H1 (cell line): ENCODE results near the gene C6orf58. TPM values are rescaled to one million over a fixed set of nuclear protein-coding genes. Genes with fewer than 3 reads are reported as not detected.

Experiments used
- CTCF ChIA-PET: fragments of 300-600 bp; sonication (Branson Sonifier 250); formaldehyde crosslinking; loops from one replicate; lab custom pipeline; 2021; ENCODE audit not compliant: partially characterized antibody; lab: Charles Lee
- POLR2A ChIA-PET: fragments of 300-600 bp; sonication (Branson Sonifier 250); formaldehyde crosslinking; loops from one replicate; lab custom pipeline; 2021; ENCODE audit warnings: inconsistent platforms; ENCODE audit not compliant: partially characterized antibody; lab: Charles Lee
- DNase-seq, 2 experiments: peaks; one replicate each; pipeline versions ENCODE4 v3.0.0 to v3.0.0-alpha.2; 2010 to 2022; ENCODE audit warnings: low spot score in 2 of 2, low read depth in 1 of 2, mixed read lengths in 1 of 2
- FAIRE-seq: peaks from 2 replicates; lab custom pipeline; 2011; peaks lifted over from hg19 to GRCh38; lab: Jason Lieb, UNC
- H2AFZ ChIP-seq: 2 replicates; pipeline ENCODE4 v1.8.1; 2012; ENCODE audit warnings: low read length, inconsistent platforms
- H2AK5ac ChIP-seq: 2 replicates; pipeline ENCODE4 v1.6.1; 2013; ENCODE audit warnings: low read depth, low read length
- H2BK120ac ChIP-seq: replicated peaks from 2 replicates; pipeline ENCODE3; 2013; ENCODE audit warnings: low read depth, low read length, inconsistent platforms
- H2BK12ac ChIP-seq: 2 replicates; pipeline ENCODE4 v1.6.1; 2013; ENCODE audit warnings: low read depth, low read length
- H2BK15ac ChIP-seq: 2 replicates; pipeline ENCODE4 v1.6.1; 2013; ENCODE audit warnings: low read length
- H2BK20ac ChIP-seq: 2 replicates; pipeline ENCODE4 v1.6.1; 2013; ENCODE audit warnings: low read length
- H2BK5ac ChIP-seq: 2 replicates; pipeline ENCODE4 v1.6.1; 2013; ENCODE audit warnings: low read depth, low read length
- H3K14ac ChIP-seq: 2 replicates; pipeline ENCODE4 v1.6.1; 2013; ENCODE audit warnings: inconsistent platforms; ENCODE audit not compliant: insufficient read length
- H3K18ac ChIP-seq: 2 replicates; pipeline ENCODE4 v1.6.1; 2013; ENCODE audit warnings: low read length; ENCODE audit errors: extremely low read depth
- H3K23ac ChIP-seq: 2 replicates; pipeline ENCODE4 v1.6.1; 2013; ENCODE audit warnings: inconsistent platforms; ENCODE audit not compliant: insufficient read length
- H3K23me2 ChIP-seq: 2 replicates; pipeline ENCODE4 v1.6.1; 2013; ENCODE audit warnings: low read depth, low read length
- H3K27ac ChIP-seq: 2 replicates; pipeline ENCODE4 v1.6.1; 2011; ENCODE audit warnings: low read depth, low read length, inconsistent platforms
- H3K27me3 ChIP-seq, 4 experiments: replicated peaks in 1 of 4; 1 replicate in 1 of 4; 2 replicates in 3 of 4; pipeline versions ENCODE4 v1.6.1 to v1.8.1; 2011 to 2013; ENCODE audit warnings: low read length in 3 of 4, mild to moderate bottlenecking in 3 of 4, inconsistent platforms in 2 of 4, mixed read lengths in 2 of 4, moderate library complexity in 1 of 4; ENCODE audit not compliant: control insufficient read depth in 3 of 4, insufficient read depth in 3 of 4; ENCODE audit errors: extremely low read depth in 1 of 4
- H3K36me3 ChIP-seq, 4 experiments: 2 replicates each; pipeline versions ENCODE4 v1.6.1 to v1.8.1; 2011 to 2013; ENCODE audit warnings: mild to moderate bottlenecking in 4 of 4, low read length in 3 of 4, moderate library complexity in 2 of 4, control low read depth in 1 of 4, inconsistent platforms in 1 of 4; ENCODE audit not compliant: insufficient read depth in 4 of 4, control insufficient read depth in 2 of 4
- H3K4ac ChIP-seq: replicated peaks from 2 replicates; pipeline ENCODE3; 2013; ENCODE audit warnings: low read length, low read depth, mixed read lengths, inconsistent platforms; ENCODE audit not compliant: insufficient read length
- H3K4me1 ChIP-seq, 4 experiments: replicated peaks in 1 of 4; 1 replicate in 1 of 4; 2 replicates in 3 of 4; pipeline versions ENCODE4 v1.6.1 to v1.8.1; 2011 to 2013; ENCODE audit warnings: low read length in 3 of 4, inconsistent platforms in 2 of 4, mixed read lengths in 1 of 4; ENCODE audit not compliant: insufficient read depth in 4 of 4, control insufficient read depth in 3 of 4
- H3K4me2 ChIP-seq, 2 experiments: 2 replicates each; pipeline versions ENCODE4 v1.6.1 to v1.8.1; 2011 to 2013; ENCODE audit warnings: low read depth in 2 of 2, low read length in 2 of 2, control low read depth in 1 of 2, inconsistent platforms in 1 of 2, mild to moderate bottlenecking in 1 of 2; ENCODE audit not compliant: insufficient read depth in 1 of 2
- H3K4me3 ChIP-seq, 4 experiments: fragments of 200-600, 300-600 bp in 1 of 4; sonication (generic), shearing (Covaris generic), sonication (Bioruptor Twin) in 1 of 4; 2 replicates each; pipeline versions ENCODE4 v1.5.1 to v1.8.1; 2011 to 2016; ENCODE audit warnings: low read length in 4 of 4, low read depth in 3 of 4, control low read depth in 2 of 4, inconsistent platforms in 2 of 4, mild to moderate bottlenecking in 2 of 4, mixed read lengths in 1 of 4, moderate library complexity in 1 of 4; ENCODE audit not compliant: insufficient read depth in 2 of 4; ENCODE audit errors: extremely low read depth in 1 of 4
- H3K56ac ChIP-seq: replicated peaks from 2 replicates; pipeline ENCODE3; 2013; ENCODE audit warnings: low read depth, mild to moderate bottlenecking, mixed read lengths, low read length, inconsistent platforms; ENCODE audit not compliant: insufficient read length
- H3K79me1 ChIP-seq: 2 replicates; pipeline ENCODE4 v1.6.1; 2013; ENCODE audit warnings: low read depth, low read length, control low read depth
- H3K79me2 ChIP-seq, 2 experiments: 2 replicates each; pipeline versions ENCODE4 v1.6.1 to v1.8.1; 2012 to 2013; ENCODE audit warnings: low read length in 2 of 2, mild to moderate bottlenecking in 2 of 2, inconsistent platforms in 1 of 2; ENCODE audit not compliant: insufficient read depth in 2 of 2, control insufficient read depth in 1 of 2
- H3K9ac ChIP-seq, 4 experiments: replicated peaks in 1 of 4; 1 replicate in 1 of 4; 2 replicates in 3 of 4; pipeline versions ENCODE4 v1.6.1 to v1.8.1; 2011 to 2013; ENCODE audit warnings: low read depth in 3 of 4, low read length in 3 of 4, control low read depth in 2 of 4, mild to moderate bottlenecking in 2 of 4, moderate library complexity in 2 of 4, inconsistent platforms in 1 of 4; ENCODE audit errors: extremely low read depth in 1 of 4
- H3K9me3 ChIP-seq, 2 experiments: 2 replicates each; pipeline versions ENCODE4 v1.6.1 to v1.8.1; 2012 to 2013; ENCODE audit warnings: mild to moderate bottlenecking in 2 of 2, moderate library complexity in 2 of 2, control low read depth in 1 of 2, inconsistent platforms in 1 of 2, low read depth in 1 of 2, low read length in 1 of 2, mixed read lengths in 1 of 2; ENCODE audit not compliant: insufficient read depth in 2 of 2
- H4K20me1 ChIP-seq, 2 experiments: replicated peaks in 1 of 2; 2 replicates each; pipeline versions ENCODE3 to v1.8.1; 2011 to 2013; ENCODE audit warnings: inconsistent platforms in 2 of 2, low read length in 2 of 2, mild to moderate bottlenecking in 1 of 2; ENCODE audit not compliant: insufficient read depth in 2 of 2, control insufficient read depth in 1 of 2
- H4K5ac ChIP-seq: 2 replicates; pipeline ENCODE4 v1.6.1; 2013; ENCODE audit warnings: low read length, low read depth, mixed read lengths, inconsistent platforms; ENCODE audit not compliant: insufficient read length
- H4K8ac ChIP-seq: 2 replicates; pipeline ENCODE4 v1.8.0; 2013; ENCODE audit warnings: mild to moderate bottlenecking, moderate library complexity, low read length, inconsistent platforms; ENCODE audit not compliant: insufficient read depth; ENCODE audit errors: extremely low read depth
- H4K91ac ChIP-seq: replicated peaks from 2 replicates; pipeline ENCODE3; 2013; ENCODE audit warnings: low read length, mixed read lengths, inconsistent platforms; ENCODE audit not compliant: insufficient read length
- CHD1 ChIP-seq: IDR thresholded peaks from 2 replicates; pipeline ENCODE4 v1.6.1; 2012; ENCODE audit warnings: low read depth, low read length, improper control_type of control experiment
- HDAC6 ChIP-seq: IDR thresholded peaks from one replicate; pipeline ENCODE4 v1.7.1; 2012; ENCODE audit warnings: low read depth, mild to moderate bottlenecking, inconsistent platforms, low read length, moderate library complexity
- polyA plus RNA-seq, 7 experiments: library from polyadenylated mRNA; depleted of rRNA in 3 of 7; stranded (reverse) in 5 of 7; unstranded in 2 of 7; fragments of >200 nt in 5 of 7; fragments of 200-250 nt in 2 of 7; gene quantifications; 1 replicate in 5 of 7; 2 replicates in 1 of 7; 4 replicates in 1 of 7; pipeline versions ENCODE4 v1.2.1 to v1.2.3, GENCODE V29; 2011 to 2013; ENCODE audit warnings: missing spikeins in 2 of 7, mixed read lengths in 2 of 7
- total RNA-seq: library from RNA; stranded (reverse); fragmentation: NEBNext Ultra II Directional; extraction: Animal tissue kit (Norgen Biotek cat#: 25700); gene quantifications from 2 replicates; pipeline ENCODE4 v1.2.1, GENCODE V29; 2021

Gene C6orf58
- total and polyA plus RNA-seq, 2 of the 8 experiments (the other 6 are each of a cell fraction or from before 2014, with no cell fraction given), result not detected

- no peaks in the 10 kb centered on the region for H3K79me2 ChIP-seq
- no peak overlapping the region for H4K5ac ChIP-seq
- no peak overlapping the region for H3K27ac ChIP-seq
- H3K79me1 ChIP-seq, result no peaks in the 10 kb centered on the region
- FAIRE-seq (no peak), DNase-seq (no peak)
- no peak overlapping the region for H2BK120ac ChIP-seq
- no peak overlapping the region for H3K4me3 ChIP-seq
- no peaks in the 10 kb centered on the region for H3K36me3 ChIP-seq
- H4K8ac ChIP-seq, result no peak overlapping the region
- ChIA-PET POLR2A (interaction anchor here (1.7 kb wide), 1 partner anchor 10 kb away, joined by 3 read pairs; no protein-coding TSS in a partner anchor), CTCF (interaction anchor here (1.4 kb wide), 1 partner anchor 24 kb away, joined by 5 read pairs; no protein-coding TSS in a partner anchor)
- H3K23me2 ChIP-seq, result no peaks in the 10 kb centered on the region
- no peak overlapping the region for H2BK5ac ChIP-seq
- H2AK5ac ChIP-seq, result no peak overlapping the region
- no peaks in the 10 kb centered on the region for H3K9me3 ChIP-seq
- no peaks in the 10 kb centered on the region for H4K20me1 ChIP-seq
- no peak overlapping the region for H3K9ac ChIP-seq
- H2BK12ac ChIP-seq, result no peak overlapping the region
- H3K18ac ChIP-seq, result no peak overlapping the region
- no peaks in the 10 kb centered on the region for H3K27me3 ChIP-seq
- no peak overlapping the region for H3K56ac ChIP-seq
- H3K23ac ChIP-seq, result no peak overlapping the region
- H3K14ac ChIP-seq, result no peak overlapping the region
- no peak overlapping the region for H2BK15ac ChIP-seq
- H3K4ac ChIP-seq, result no peak overlapping the region
- no peaks in the 10 kb centered on the region for H3K4me1 ChIP-seq
- 0 out of 2 replicates have a peak overlapping the region, but pooled peaks have one; percentile 26 for H2AFZ ChIP-seq
- no peak overlapping the region for H4K91ac ChIP-seq
- TF ChIP-seq HDAC6, result no peak
- TF ChIP-seq CHD1, result no peak
- no peak overlapping the region for H2BK20ac ChIP-seq
- no peak overlapping the region for H3K4me2 ChIP-seq
Measured at GRCh38 chr6:127581576-127581975, 4.6 kb downstream of the C6orf58 start.
